Left hindlimb (tissue), 1 donor: ENCODE measurements around the gene KLHL12.
A peak's percentile ranks its signal among the peaks of the same experiment; 100 is the strongest.

Experiments
- DNase-seq: peaks from one replicate; pipeline ENCODE4 v3.0.0-alpha.2; 2018

The KLHL12 gene

GRCh38 chr1:202880062-202880461, 47.0 kb downstream of the KLHL12 start:
- no peak for DNase-seq

- DNase-seq, result no peak
These were observed 47.9 kb downstream of the KLHL12 start for GRCh38 chr1:202879128-202879527.

- DNase-seq, result no peak
These were observed 54.0 kb downstream of the KLHL12 start for GRCh38 chr1:202873026-202873425.

- no peak for DNase-seq
These were observed 55.7 kb downstream of the KLHL12 start for GRCh38 chr1:202871367-202871766.

GRCh38 chr1:202862679-202863560, 64.1 kb downstream of the KLHL12 start:
- DNase-seq, result no peak

- peak; percentile 88 for DNase-seq
These were observed 65.5 kb downstream of the KLHL12 start for GRCh38 chr1:202861420-202862132.

GRCh38 chr1:202860744-202861419, 66.2 kb downstream of the KLHL12 start:
- DNase-seq, result peak; percentile 38

GRCh38 chr1:202858789-202859414, 68.1 kb downstream of the KLHL12 start:
- no peak for DNase-seq

- no peak for DNase-seq
These were observed 68.7 kb downstream of the KLHL12 start for GRCh38 chr1:202858331-202858730.

GRCh38 chr1:202857136-202857610, 69.9 kb downstream of the KLHL12 start:
- DNase-seq, result no peak

GRCh38 chr1:202856014-202856413, 71.0 kb downstream of the KLHL12 start:
- no peak for DNase-seq

GRCh38 chr1:202854787-202855186, 72.2 kb downstream of the KLHL12 start:
- no peak for DNase-seq

- no peak for DNase-seq
These were observed 74.7 kb downstream of the KLHL12 start for GRCh38 chr1:202852163-202852904.

- peak; percentile 43 for DNase-seq
These were observed 76.3 kb downstream of the KLHL12 start for GRCh38 chr1:202850593-202851362.

- no peak for DNase-seq
These were observed 78.9 kb downstream of the KLHL12 start for GRCh38 chr1:202848191-202848542.

- DNase-seq, result no peak
These were observed 82.1 kb downstream of the KLHL12 start for GRCh38 chr1:202844935-202845334.

- DNase-seq, result no peak
These were observed 82.8 kb downstream of the KLHL12 start for GRCh38 chr1:202844259-202844658.

- no peak for DNase-seq
These were observed 84.0 kb downstream of the KLHL12 start for GRCh38 chr1:202843081-202843480.
